BLaER1 treated with 17β-estradiol and CSF1 and Interleukin-3, amounts not matched to agents 10 nM and 100 nM (cell line): ENCODE measurements around the gene NBPF19.
"Not testable (repeated sequence)": the region's sequence is repeated elsewhere in the genome, so short reads cannot be mapped to it uniquely, and the experiment has no call there.

Experiments
- H3K27ac ChIP-seq, 11 experiments: shearing (Covaris generic); formaldehyde crosslinking; 2 replicates each; pipeline ENCODE4 v1.8.1; 2022
- H3K27me3 ChIP-seq, 11 experiments: shearing (Covaris generic); formaldehyde crosslinking; 2 replicates each; pipeline ENCODE4 v1.8.1; 2022
- H3K36me3 ChIP-seq, 11 experiments: shearing (Covaris generic); formaldehyde crosslinking; 2 replicates each; pipeline ENCODE4 v1.8.1; 2022
- H3K4me1 ChIP-seq, 10 experiments: shearing (Covaris generic); formaldehyde crosslinking; 2 replicates each; pipeline ENCODE4 v1.8.1; 2022
- H3K4me2 ChIP-seq, 11 experiments: shearing (Covaris generic); formaldehyde crosslinking; 2 replicates each; pipeline ENCODE4 v1.8.1; 2022
- H3K4me3 ChIP-seq, 10 experiments: shearing (Covaris generic); formaldehyde crosslinking; 2 replicates each; pipeline ENCODE4 v1.8.1; 2022
- H3K9ac ChIP-seq, 11 experiments: shearing (Covaris generic); formaldehyde crosslinking; 2 replicates each; pipeline ENCODE4 v1.8.1; 2022
- H3K9me3 ChIP-seq, 11 experiments: shearing (Covaris generic); formaldehyde crosslinking; replicated peaks in 1 of 11; 2 replicates each; pipeline ENCODE4 v1.8.1; 2022
- H4K20me1 ChIP-seq, 11 experiments: shearing (Covaris generic); formaldehyde crosslinking; 2 replicates each; pipeline ENCODE4 v1.8.1; 2022
- Cebpa-rat ChIP-seq, 11 experiments: shearing (Covaris generic); IDR thresholded peaks; 2 replicates each; pipeline ENCODE4 v1.8.1; 2022

Gene NBPF19

GRCh38 chr1:149474745-149475144 is at the start of gene NBPF19:
NBPF19 (plus strand) TSS chr1:149475045; CDS start chr1:149475933, 888 bp downstream.
- not testable (repeated sequence) for H3K4me1 ChIP-seq, H3K4me3 ChIP-seq, H3K36me3 ChIP-seq, H3K4me2 ChIP-seq, H3K27ac ChIP-seq, H3K9ac ChIP-seq, H3K27me3 ChIP-seq, H3K9me3 ChIP-seq, H4K20me1 ChIP-seq

- H3K9ac ChIP-seq, H3K9me3 ChIP-seq, H3K4me3 ChIP-seq, H4K20me1 ChIP-seq, H3K36me3 ChIP-seq, H3K27me3 ChIP-seq, H3K4me2 ChIP-seq, H3K4me1 ChIP-seq, H3K27ac ChIP-seq: not testable (repeated sequence)
Measured at GRCh38 chr1:149428317-149428716, 46.5 kb upstream of the NBPF19 start.

GRCh38 chr1:149445451-149445850 is 29.4 kb upstream of the NBPF19 start:
- not testable (repeated sequence) for H3K4me1 ChIP-seq, H3K36me3 ChIP-seq, H3K9me3 ChIP-seq, H3K27me3 ChIP-seq, H4K20me1 ChIP-seq, H3K4me3 ChIP-seq
- peak overlapping the region in 10 of 11 experiments; percentile 23 to 78 (median 65); a peak in 16 of 22 replicates for H3K27ac ChIP-seq
- H3K4me2 ChIP-seq, result peak overlapping the region in 10 of 11 experiments; percentile 35 to 57 (median 51); a peak in 16 of 22 replicates
- H3K9ac ChIP-seq, result peak overlapping the region in 10 of 11 experiments; percentile 32 to 70 (median 58); a peak in 13 of 22 replicates

GRCh38 chr1:149452196-149452595 is 22.6 kb upstream of the NBPF19 start:
- H3K4me1 ChIP-seq, H3K4me2 ChIP-seq, H3K27ac ChIP-seq, H3K36me3 ChIP-seq, H3K4me3 ChIP-seq, H3K9ac ChIP-seq, H3K9me3 ChIP-seq, H3K27me3 ChIP-seq, H4K20me1 ChIP-seq: not testable (repeated sequence)

GRCh38 chr1:149452652-149453051 is 22.2 kb upstream of the NBPF19 start:
- not testable (repeated sequence) for H3K4me3 ChIP-seq, H3K36me3 ChIP-seq, H3K4me2 ChIP-seq, H3K4me1 ChIP-seq, H4K20me1 ChIP-seq, H3K9ac ChIP-seq, H3K27me3 ChIP-seq, H3K9me3 ChIP-seq, H3K27ac ChIP-seq

- H3K9ac ChIP-seq, H3K27ac ChIP-seq, H3K4me3 ChIP-seq, H3K4me1 ChIP-seq, H3K27me3 ChIP-seq, H4K20me1 ChIP-seq, H3K4me2 ChIP-seq, H3K36me3 ChIP-seq, H3K9me3 ChIP-seq: not testable (repeated sequence)
Measured at GRCh38 chr1:149558350-149558825, 83.5 kb downstream of the NBPF19 start.

GRCh38 chr1:149561806-149562205 is 87.0 kb downstream of the NBPF19 start:
- not testable (repeated sequence) for H3K36me3 ChIP-seq, H3K9me3 ChIP-seq, H3K9ac ChIP-seq, H3K4me2 ChIP-seq, H3K27ac ChIP-seq, H3K4me1 ChIP-seq, H3K27me3 ChIP-seq, H4K20me1 ChIP-seq, H3K4me3 ChIP-seq

- H3K4me2 ChIP-seq, H4K20me1 ChIP-seq, H3K36me3 ChIP-seq, H3K9ac ChIP-seq, H3K9me3 ChIP-seq, H3K4me3 ChIP-seq, H3K27ac ChIP-seq, H3K27me3 ChIP-seq, H3K4me1 ChIP-seq: not testable (repeated sequence)
Measured at GRCh38 chr1:149565485-149565884, 90.6 kb downstream of the NBPF19 start.

- not testable (repeated sequence) for H3K27ac ChIP-seq, H3K36me3 ChIP-seq, H3K4me3 ChIP-seq, H3K9ac ChIP-seq, H4K20me1 ChIP-seq, H3K4me1 ChIP-seq, H3K27me3 ChIP-seq, H3K9me3 ChIP-seq, H3K4me2 ChIP-seq
Measured at GRCh38 chr1:149572763-149573162, 97.9 kb downstream of the NBPF19 start.

GRCh38 chr1:149585592-149585991 is 110.7 kb downstream of the NBPF19 start:
- not testable (repeated sequence) for H3K4me3 ChIP-seq, H3K27me3 ChIP-seq, H4K20me1 ChIP-seq, H3K36me3 ChIP-seq, H3K9me3 ChIP-seq
- Histone ChIP-seq H3K4me2 (peak overlapping the region in 2 of 11 experiments; percentile 26 to 29; a peak in 1 of 22 replicates), H3K4me1 (peaks cover 0 to 10% (median 0%) of the 10 kb centered on the region in 10 experiments; a peak in 2 of 20 replicates), H3K9ac (peak overlapping the region in 1 of 11 experiments; percentile 36; a peak in 1 of 22 replicates), H3K27ac (peak overlapping the region in 6 of 11 experiments; percentile 17 to 71 (median 56); a peak in 9 of 22 replicates)
- peak in 9 of 11 experiments; percentile 10 to 86 (median 74); a peak in 14 of 22 replicates for TF ChIP-seq Cebpa-rat (IDR thresholded peaks at IDR 0.05)
